Choroid plexus epithelial cell (primary cell): Measurements from ENCODE around the gene AGRN.

Experiments used
- DNase-seq: peaks from one replicate; pipeline ENCODE4 v3.0.0-alpha.2; 2010; ENCODE audit warnings: low read depth
- H3K4me3 ChIP-seq: 2 replicates; pipeline ENCODE4 v1.5.1; 2011; ENCODE audit warnings: low read depth, mild to moderate bottlenecking, control low read depth, low read length, moderate library complexity
- TF ChIP-seq, protein P1 (sequence below): conservative IDR thresholded peaks from 2 replicates; pipeline ENCODE4 v1.5.1; 2011; ENCODE audit warnings: low read depth, mild to moderate bottlenecking, control low read depth, inconsistent platforms, low read length, moderate library complexity

AGRN gene

GRCh38 chr1:1020000-1020404 lies at the start of gene AGRN:
TSS of gene AGRN (plus strand) at chr1:1020120. CDS start at chr1:1020173, 53 bp downstream.
- no peak for DNase-seq
- H3K4me3 ChIP-seq: peak within 1 kb of the TSS; percentile 62
- TF ChIP-seq, protein P1, sequence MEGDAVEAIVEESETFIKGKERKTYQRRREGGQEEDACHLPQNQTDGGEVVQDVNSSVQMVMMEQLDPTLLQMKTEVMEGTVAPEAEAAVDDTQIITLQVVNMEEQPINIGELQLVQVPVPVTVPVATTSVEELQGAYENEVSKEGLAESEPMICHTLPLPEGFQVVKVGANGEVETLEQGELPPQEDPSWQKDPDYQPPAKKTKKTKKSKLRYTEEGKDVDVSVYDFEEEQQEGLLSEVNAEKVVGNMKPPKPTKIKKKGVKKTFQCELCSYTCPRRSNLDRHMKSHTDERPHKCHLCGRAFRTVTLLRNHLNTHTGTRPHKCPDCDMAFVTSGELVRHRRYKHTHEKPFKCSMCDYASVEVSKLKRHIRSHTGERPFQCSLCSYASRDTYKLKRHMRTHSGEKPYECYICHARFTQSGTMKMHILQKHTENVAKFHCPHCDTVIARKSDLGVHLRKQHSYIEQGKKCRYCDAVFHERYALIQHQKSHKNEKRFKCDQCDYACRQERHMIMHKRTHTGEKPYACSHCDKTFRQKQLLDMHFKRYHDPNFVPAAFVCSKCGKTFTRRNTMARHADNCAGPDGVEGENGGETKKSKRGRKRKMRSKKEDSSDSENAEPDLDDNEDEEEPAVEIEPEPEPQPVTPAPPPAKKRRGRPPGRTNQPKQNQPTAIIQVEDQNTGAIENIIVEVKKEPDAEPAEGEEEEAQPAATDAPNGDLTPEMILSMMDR: no peak

DNA sequence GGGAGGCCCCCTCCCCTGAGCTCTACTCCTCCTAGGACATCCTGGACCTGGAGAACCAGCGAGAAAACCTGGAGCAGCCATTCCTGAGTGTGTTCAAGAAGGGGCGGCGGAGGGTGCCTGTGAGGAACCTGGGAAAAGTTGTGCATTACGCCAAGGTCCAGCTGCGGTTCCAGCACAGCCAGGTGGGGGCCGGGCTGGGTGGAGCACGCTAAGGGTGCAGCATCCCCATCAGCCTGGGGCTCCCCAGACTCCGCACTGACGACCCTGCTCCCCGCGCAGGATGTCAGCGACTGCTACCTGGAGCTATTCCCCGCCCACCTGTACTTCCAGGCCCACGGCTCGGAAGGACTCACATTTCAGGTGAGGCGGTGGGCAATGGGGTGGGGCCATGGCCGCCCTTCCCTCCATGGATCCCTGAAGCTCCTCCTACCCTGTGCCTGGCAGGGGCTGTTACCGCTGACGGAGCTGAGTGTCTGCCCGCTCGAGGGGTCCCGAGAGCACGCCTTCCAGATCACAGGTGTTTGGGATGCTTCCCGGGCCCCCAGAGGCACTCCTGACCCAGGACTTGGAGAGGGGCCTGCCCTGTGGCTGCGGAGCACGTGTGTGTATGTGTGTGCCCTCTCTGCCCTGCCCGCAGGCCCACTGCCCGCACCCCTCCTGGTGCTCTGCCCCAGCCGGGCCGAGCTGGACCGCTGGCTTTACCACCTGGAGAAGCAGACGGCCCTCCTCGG lies 49.5 kb upstream of the AGRN start:
- TF ChIP-seq, protein P1: no peak
- H3K4me3 ChIP-seq: no peak overlapping the region
- DNase-seq: no peak

DNA sequence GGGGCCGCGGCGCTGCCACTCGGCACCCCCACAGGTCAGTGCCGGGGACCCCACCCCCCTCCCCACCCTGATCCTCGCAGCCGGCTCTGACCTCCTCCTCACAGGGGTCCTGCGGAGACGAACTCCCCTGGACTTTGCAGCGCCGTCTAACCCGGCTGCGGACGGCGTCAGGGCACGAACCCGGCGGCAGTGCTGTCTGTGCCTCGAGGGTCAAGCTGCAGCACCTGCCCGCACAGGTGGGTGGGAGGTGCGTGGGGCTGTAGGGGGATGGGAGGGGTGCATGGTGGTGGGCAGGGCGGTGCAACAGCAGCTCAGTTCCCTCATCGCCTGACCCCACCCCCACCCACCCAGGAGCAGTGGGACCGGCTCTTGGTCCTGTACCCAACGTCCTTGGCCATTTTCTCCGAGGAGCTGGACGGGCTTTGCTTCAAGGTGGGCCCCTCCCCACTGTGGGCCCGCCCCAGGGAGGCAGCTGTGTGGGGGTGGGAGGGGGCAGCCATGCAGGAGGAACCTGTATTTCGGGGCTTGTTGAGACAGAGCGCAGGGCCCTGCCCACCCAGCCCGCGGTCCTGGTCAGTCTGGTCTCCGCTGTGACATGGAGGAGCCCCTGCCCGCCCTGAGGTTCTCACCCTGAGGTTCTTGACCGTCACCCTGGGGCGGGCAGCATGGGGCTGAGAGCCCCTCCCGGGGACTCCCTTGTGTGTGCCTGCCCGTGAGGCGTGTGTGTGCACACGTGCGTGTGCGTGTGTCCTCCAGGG lies 48.8 kb upstream of the AGRN start:
- no peak overlapping the region for H3K4me3 ChIP-seq
- DNase-seq: no peak
- TF ChIP-seq, protein P1: no peak

GRCh38 chr1:971751-972506 lies 48.0 kb upstream of the AGRN start:
- DNase-seq: no peak
- no peak overlapping the region for H3K4me3 ChIP-seq
- TF ChIP-seq, protein P1: no peak

- TF ChIP-seq, protein P1: no peak
- H3K4me3 ChIP-seq: no peak overlapping the region
- no peak for DNase-seq
Measured at GRCh38 chr1:972726-973458, 47.0 kb upstream of the AGRN start.

GRCh38 chr1:973459-974292 lies 46.2 kb upstream of the AGRN start:
- no peak overlapping the region for H3K4me3 ChIP-seq
- TF ChIP-seq, protein P1: no peak
- DNase-seq: no peak
